Urinary bladder (tissue), 4 donors: ENCODE measurements around the gene MEG3. TPM values are rescaled to one million over a fixed set of nuclear protein-coding genes. Genes with fewer than 3 reads are reported as not detected.

Experiments
- DNase-seq: peaks from one replicate; pipeline ENCODE4 v3.0.0-alpha.2; 2015; ENCODE audit errors: extremely low spot score
- H3K27ac ChIP-seq: one replicate; pipeline ENCODE4 v1.5.1; 2013; ENCODE audit warnings: low read depth, mild to moderate bottlenecking, moderate library complexity
- H3K36me3 ChIP-seq: one replicate; pipeline ENCODE4 v1.6.1; 2013; ENCODE audit warnings: mild to moderate bottlenecking, moderate library complexity; ENCODE audit not compliant: insufficient read depth
- H3K4me1 ChIP-seq: one replicate; pipeline ENCODE4 v1.6.1; 2013; ENCODE audit warnings: mild to moderate bottlenecking, moderate library complexity; ENCODE audit not compliant: insufficient read depth
- H3K4me3 ChIP-seq: one replicate; pipeline ENCODE4 v1.5.1; 2013; ENCODE audit warnings: low read depth, low read length
- WGBS: extraction: QIAGEN DNeasy Blood & Tissue Kit; methylation state at CpG from one replicate; pipeline ENCODE4 v1.1.7; 2013; 5-methylcytosine and 5-hydroxymethylcytosine counted together
- polyA plus RNA-seq: library from polyadenylated mRNA; stranded (reverse); fragments of 200-250 nt; gene quantifications from one replicate; pipeline ENCODE4 v1.2.3, GENCODE V29; 2013
- total RNA-seq: library from RNA; depleted of rRNA; stranded (reverse); fragments of >200 nt; gene quantifications from one replicate; pipeline ENCODE4 v1.2.3, GENCODE V29; 2014
- donor health status: healthy with polysubstance abuse.
- donor health status: healthy.

MEG3 gene
- total and polyA plus RNA-seq, 2 donors, result 53.0 to 530 TPM

DNA sequence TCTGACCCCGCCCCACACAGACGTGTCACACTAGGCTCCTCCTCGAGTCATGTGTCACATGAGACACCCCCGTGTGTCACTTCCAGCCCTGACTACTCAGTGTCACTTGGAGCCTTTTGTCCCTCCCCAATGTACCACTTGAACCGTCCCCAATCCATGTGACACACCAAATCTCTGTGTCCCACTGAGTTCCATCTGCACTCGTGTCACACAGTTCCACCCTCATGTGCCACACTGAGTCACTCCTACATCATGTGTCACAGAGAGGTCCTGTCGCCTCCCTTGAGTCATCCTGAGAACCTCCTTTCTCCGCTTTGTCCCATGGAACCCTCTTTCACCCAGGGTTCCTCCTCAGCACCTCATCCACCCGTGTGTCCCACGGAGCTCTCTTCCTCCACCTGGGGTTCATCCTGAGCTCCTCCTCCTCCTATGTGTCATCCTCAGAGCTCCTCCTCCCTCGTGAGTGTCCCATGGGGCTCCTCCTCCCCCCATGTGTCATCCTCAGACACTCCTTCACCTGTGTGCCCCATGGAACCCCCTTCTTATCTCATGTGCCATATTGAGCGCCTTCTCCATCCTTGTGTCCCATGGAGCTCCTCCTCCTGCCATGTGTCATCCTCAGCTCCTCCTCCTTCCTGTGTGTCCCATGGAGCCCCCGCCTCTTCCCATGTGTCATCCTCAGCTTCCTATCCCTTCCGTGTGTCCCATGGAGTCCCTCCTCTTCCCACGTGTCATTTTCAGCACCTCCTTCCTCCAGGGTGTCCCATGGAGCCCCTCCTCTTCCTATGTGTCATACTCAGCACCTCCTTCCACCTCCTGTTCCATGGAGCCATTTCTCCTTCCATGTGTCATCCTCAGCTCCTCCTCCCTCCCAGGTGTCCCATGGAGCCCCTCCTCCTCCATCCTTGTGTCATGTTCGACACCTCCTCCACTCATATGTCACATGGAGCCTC lies 45.6 kb downstream of the MEG3 start:
- Histone ChIP-seq H3K27ac (no peak overlapping the region), H3K36me3 (no peaks in the 10 kb centered on the region), H3K4me1 (no peaks in the 10 kb centered on the region), H3K4me3 (no peak overlapping the region)
- no peak for DNase-seq
- WGBS, result 74% methylated on average over 16 of the region's 16 CpGs

DNA sequence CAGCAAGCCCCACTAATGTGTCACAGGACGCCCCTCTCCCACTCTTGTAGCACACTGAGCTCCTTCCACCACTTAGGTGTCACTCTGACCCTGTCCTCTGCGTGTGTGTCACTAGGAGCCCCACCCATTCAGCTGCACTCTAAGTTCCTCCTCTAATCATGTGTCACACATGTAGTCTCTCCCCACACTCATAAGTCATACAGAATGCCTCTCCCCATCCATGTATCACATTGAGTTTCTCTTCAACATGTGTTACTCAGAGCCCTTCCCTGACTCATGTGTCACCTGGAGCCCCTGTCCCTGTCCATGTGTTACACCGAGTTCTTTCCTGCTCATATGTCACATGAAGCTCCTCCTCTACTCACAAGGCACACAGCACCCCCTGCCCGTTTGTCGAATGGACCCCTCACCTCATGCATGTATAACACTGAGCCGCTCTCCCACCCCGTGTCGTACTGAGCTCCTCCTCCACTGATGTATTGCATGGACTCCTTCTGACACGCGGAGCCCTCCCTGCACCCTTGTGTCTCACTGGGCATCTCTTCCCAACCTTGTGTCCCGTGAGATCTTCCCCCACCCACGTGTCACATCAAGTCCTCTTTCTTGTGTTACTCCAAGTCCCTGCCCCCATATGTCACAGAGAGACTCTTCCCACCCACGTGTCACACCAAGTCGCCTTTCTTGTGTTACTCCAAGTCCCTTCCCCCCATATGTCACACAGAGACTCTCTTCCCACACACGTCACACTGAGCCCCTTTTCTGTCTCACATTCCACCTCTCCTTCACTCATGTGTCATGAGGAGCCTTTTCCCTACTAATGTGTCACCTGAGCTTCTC lies 46.6 kb downstream of the MEG3 start:
- 76% methylated on average over 15 of the region's 15 CpGs for WGBS
- Histone ChIP-seq H3K4me3 (no peak overlapping the region), H3K36me3 (no peaks in the 10 kb centered on the region), H3K4me1 (no peaks in the 10 kb centered on the region), H3K27ac (no peak overlapping the region)
- DNase-seq, result no peak

DNA sequence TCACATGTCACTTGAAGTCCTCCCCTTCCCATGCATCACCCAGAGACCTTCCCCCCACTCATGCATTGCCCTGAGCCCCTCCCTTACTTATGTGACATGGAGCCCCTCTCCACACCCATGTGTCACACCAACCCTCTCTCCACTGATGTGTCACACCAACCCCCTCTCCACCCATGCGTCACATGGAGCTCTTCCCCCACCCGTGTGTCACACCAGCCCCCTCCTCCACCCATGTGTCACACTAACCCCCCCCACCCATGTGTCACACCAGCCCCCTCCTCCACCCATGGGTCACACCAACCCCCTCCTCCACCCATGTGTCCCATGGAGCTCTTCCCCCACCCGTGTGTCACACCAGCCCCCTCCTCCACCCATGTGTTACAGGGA lies 47.2 kb downstream of the MEG3 start:
- H3K36me3 ChIP-seq, result no peaks in the 10 kb centered on the region
- DNase-seq, result no peak
- H3K27ac ChIP-seq, result no peak overlapping the region
- 58% methylated on average over 3 of the region's 3 CpGs for WGBS
- no peaks in the 10 kb centered on the region for H3K4me1 ChIP-seq
- H3K4me3 ChIP-seq, result no peak overlapping the region

DNA sequence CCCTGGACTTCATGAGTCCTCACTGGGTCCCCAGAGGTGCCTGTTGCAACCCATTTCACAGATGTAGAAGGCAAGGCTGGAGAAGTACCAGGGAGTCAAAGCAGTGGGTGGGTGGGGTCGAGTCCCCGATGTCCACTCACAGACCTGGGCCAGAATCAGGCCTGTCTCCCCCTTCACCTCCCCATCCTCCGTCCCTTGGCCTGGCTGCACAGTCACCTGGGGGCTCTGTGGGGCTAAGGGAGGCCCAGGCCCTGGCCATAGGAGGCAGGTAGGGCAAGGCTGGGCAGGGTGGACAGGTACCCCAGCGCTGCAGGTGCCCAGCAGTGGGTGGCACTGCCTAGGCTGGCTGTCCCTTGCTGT lies 48.1 kb downstream of the MEG3 start:
- no peaks in the 10 kb centered on the region for H3K36me3 ChIP-seq
- no peak overlapping the region for H3K4me3 ChIP-seq
- no peaks in the 10 kb centered on the region for H3K4me1 ChIP-seq
- DNase-seq, result no peak
- 91% methylated on average over 4 of the region's 4 CpGs for WGBS
- H3K27ac ChIP-seq, result no peak overlapping the region

DNA sequence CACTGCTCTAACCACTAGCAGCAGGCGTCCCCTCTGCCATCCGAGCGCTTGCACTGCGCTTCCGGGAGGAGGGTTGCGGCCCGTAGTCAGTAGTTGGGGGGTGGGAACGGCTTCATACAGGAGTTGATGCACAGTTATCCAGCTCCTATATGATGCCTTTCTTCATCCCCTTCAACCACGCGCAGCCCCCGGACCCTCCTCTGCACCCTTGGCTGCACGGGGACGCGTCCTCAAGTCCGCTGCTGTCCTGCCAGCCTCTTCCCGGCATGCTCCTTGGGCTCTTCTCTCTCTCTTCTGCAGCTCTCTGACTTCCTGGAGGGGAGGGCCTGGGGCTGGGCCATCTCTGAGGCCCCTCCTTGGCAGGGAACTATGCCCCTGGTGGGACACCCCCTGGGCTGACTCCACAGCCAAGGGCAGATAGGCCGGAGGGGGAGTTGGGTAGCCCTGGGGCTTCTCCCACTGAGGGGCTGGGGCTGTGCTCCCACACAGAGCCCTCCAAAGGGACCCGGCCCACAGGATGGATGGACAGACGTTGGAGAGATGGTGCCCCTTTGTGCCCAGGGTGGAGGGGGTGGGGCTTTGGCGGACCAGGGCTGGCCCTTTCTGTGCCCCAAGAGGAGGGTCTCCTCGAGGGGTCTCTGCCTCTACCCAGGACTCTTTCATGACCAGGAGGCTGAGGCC lies 48.6 kb downstream of the MEG3 start:
- no peaks in the 10 kb centered on the region for H3K36me3 ChIP-seq
- H3K4me3 ChIP-seq, result no peak overlapping the region
- no peak for DNase-seq
- no peaks in the 10 kb centered on the region for H3K4me1 ChIP-seq
- no peak overlapping the region for H3K27ac ChIP-seq
- 86% methylated on average over 21 of the region's 21 CpGs for WGBS

DNA sequence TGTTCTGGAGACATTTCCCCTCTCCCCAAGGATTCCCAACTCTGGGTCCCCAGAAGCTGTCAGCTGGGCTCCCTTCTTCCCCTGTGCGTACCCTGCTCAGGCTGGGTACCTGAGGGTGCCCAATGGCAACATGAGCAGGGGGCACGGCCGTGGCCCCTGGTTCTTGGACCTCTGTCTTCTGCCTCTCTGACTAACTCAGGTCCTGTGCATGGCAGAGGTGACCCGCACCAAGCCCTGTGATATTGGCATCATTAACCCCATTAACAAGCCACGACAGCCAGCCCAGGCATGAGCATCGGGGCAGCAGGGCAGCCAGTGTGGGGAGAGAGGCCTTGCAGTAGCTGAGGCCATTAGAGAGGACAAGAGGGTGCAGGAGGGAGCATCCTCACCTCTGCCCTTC lies 49.2 kb downstream of the MEG3 start:
- H3K4me3 ChIP-seq, result no peak overlapping the region
- no peaks in the 10 kb centered on the region for H3K4me1 ChIP-seq
- DNase-seq, result no peak
- no peaks in the 10 kb centered on the region for H3K36me3 ChIP-seq
- WGBS, result 92% methylated on average over 6 of the region's 6 CpGs
- H3K27ac ChIP-seq, result no peak overlapping the region

DNA sequence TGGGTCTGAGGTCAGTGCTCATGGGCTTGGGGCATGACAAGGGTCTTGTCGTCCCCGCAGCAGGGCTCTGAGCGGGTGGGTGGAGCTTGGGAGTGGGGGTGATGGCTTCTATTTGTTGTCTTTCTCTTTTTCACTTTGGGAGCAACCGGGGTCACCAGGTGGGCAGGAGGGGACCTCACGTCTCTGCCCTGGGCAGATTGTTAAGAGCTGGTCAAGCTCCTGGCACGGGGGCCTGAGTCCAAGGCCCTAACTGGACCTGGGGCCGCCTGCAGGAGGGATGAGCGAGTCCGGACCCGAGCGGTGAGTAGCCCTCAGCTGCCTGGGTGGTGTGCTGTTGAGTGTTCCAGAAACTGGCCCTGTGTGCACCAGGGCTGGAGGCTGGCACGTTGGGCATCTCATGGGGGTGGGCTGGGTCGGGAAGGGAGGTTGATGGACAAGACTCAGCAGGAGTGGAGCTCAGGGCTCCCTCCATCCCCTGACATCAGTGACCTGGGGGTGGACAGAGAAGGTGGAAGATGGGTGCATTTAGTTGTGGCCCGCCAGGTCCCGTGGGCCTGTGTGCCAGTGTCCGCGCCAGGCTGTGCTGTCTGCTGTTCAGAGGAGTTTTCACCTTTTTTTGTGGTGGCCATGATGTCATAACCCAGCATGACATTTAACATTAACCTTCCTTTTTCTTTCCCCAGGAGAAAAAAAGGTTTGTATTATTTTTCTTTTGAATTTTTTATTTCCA lies 50.1 kb downstream of the MEG3 start:
- Histone ChIP-seq H3K4me1 (no peaks in the 10 kb centered on the region), H3K36me3 (no peaks in the 10 kb centered on the region), H3K27ac (no peak overlapping the region), H3K4me3 (no peak overlapping the region)
- WGBS, result 85% methylated on average over 17 of the region's 17 CpGs
- no peak for DNase-seq

DNA sequence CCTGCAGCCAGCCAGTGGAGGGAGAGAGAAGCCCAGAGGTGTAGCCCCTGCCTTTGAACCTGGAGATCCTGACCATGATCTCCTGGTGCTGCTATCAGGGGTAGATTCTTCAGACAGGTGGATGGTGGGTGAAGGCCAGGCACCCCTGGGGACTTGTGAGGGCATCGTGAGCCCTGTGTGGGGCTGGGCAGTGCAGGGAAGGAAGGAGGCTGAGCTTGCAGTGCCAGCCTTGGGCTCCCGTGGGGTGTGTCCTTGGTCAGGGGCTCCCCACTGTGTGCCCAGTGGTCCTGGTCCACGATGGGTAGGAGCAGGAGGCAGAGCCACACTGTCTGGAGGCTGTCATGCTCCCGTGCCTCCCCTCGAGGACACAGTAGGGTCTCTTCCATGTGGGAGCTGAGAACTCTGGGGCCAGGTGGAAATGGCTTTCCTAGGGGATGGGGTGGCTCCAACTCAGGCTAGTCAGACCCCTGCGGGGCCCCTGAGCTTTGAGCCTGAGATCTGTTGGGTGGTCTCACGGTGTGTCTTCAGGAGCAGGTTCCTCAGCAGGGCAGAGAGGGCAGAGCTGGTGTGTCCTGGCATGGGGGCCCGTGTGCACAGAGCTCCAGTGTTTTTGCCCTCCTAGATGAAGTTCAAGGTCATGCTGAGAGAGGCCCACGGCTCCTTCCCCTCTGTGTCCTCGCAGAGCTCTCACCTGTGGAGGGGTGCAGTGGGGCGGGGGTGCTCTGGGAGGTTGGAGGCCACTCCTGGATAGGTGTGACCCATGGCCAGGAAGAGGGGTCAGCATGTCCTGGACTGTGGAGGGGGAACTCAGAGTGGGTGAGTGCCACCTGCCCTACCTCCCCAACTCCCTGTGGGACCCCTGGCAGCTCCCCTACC lies 52.6 kb downstream of the MEG3 start:
- DNase-seq, result no peak
- no peak overlapping the region for H3K4me3 ChIP-seq
- WGBS, result 89% methylated on average over 11 of the region's 11 CpGs
- H3K27ac ChIP-seq, result no peak overlapping the region
- no peaks in the 10 kb centered on the region for H3K36me3 ChIP-seq
- no peaks in the 10 kb centered on the region for H3K4me1 ChIP-seq

DNA sequence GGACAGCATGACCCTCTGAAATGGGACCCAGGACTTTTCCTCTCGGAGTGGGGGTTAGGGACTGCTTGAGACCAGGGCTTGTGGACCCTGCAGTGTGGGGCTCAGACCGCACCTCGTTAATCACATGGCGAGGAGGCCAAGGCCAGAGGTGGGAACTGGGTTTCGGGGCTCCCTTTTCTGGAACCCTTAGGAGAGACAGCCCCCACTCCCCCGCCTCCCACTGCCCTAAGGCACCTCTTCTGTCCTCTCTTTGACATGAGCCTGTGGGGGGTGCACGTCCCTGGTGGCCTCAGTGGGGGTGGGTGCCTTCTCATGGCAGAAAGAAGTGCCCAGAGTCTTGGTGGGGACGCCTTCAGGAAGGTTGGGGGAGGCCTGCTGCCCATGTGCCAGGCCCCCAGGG lies 53.3 kb downstream of the MEG3 start:
- Histone ChIP-seq H3K36me3 (no peaks in the 10 kb centered on the region), H3K4me1 (no peaks in the 10 kb centered on the region), H3K4me3 (no peak overlapping the region), H3K27ac (no peak overlapping the region)
- 89% methylated on average over 8 of the region's 8 CpGs for WGBS
- DNase-seq, result no peak

DNA sequence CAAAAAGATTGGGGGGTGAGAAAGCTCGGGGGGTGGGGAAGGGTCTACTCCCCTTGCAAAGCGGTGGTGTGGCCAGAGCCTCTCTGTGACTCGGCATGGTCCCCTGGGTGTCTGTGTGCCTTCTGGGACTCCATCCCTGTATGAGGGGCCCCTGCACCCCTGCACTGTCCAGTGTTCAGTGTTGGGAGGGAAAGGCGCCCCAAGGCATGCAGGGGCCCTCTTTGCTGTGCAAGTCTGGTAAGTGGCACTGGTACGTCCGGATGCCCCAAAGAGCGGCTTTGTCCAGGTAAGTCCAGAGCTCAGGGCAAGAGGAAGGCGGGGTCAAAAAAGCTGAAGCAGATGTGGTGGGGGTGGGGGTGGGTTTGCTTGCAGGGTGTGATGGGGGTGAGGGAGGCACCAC lies 53.9 kb downstream of the MEG3 start:
- no peak for DNase-seq
- H3K4me1 ChIP-seq, result no peaks in the 10 kb centered on the region
- H3K36me3 ChIP-seq, result no peaks in the 10 kb centered on the region
- no peak overlapping the region for H3K4me3 ChIP-seq
- H3K27ac ChIP-seq, result no peak overlapping the region
- WGBS, result 94% methylated on average over 8 of the region's 8 CpGs

DNA sequence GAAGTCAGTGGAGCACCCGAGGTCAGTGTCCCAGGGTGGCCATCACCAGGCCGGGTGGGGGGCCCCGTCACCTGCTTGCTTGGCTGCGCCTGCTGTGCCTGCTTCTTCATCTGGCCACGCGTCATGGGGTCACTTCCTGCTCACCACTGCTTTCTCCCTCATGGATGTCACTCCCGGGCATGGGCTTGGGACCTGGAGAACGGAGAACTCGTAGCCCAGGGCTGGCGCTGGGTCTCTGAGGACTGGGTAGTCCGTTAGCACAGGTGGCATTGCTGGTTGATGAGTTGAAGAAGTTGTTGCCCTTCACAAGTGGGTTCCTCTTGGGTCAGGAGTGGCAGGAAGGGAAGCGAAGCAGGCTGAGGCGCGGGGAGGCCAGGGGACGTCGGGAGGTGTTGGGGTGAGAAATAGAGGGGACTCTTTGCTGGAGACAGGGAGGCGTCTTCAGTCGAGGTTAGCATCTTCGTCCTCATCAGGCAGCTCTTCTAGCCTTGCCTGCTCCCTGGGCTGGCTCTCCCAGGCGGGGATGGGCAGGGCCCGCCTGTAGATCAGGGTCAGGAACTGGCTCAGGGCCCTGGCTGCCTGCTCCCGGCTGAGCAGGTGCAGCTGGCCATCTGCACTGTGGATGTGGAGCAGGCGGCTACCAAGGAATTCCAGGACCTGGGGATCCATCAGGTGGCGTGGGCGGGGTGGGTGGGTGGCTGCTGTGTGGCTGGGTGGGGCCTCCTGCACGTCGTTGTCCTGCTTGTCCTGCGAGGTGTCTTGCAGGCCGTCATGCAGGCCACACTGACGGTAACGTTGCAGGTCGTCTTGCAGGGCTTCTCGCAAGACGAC lies 54.6 kb downstream of the MEG3 start:
- Histone ChIP-seq H3K4me3 (no peak overlapping the region), H3K27ac (no peak overlapping the region), H3K4me1 (no peaks in the 10 kb centered on the region), H3K36me3 (no peaks in the 10 kb centered on the region)
- DNase-seq, result no peak
- 88% methylated on average over 34 of the region's 34 CpGs for WGBS
